Spleen (tissue), 11 donors: ENCODE measurements around the gene PSD. TPM values are rescaled to one million over a fixed set of nuclear protein-coding genes. Genes with fewer than 3 reads are reported as not detected.
A peak's percentile ranks its signal among the peaks of the same experiment; 100 is the strongest.

Experiments
- DNase-seq: peaks from one replicate; pipeline ENCODE4 v3.0.0-alpha.2; 2020
- H3K27ac ChIP-seq, 8 donors: fragments of 200-600 bp; sonication (generic) in 7 of 8; 1 replicate in 4 of 8; 2 replicates in 4 of 8; pipeline versions ENCODE4 v1.5.0 to v1.8.0; 2016 to 2021; ENCODE audit warnings: inconsistent platforms in 4 of 8, mild to moderate bottlenecking in 4 of 8, moderate library complexity in 1 of 8
- H3K27me3 ChIP-seq, 7 donors: fragments of 200-600 bp; sonication (generic) in 6 of 7; replicated peaks in 1 of 7; 1 replicate in 4 of 7; 2 replicates in 3 of 7; pipeline versions ENCODE4 v1.5.0 to v1.8.0; 2016 to 2021; ENCODE audit warnings: inconsistent platforms in 3 of 7, mild to moderate bottlenecking in 1 of 7
- H3K36me3 ChIP-seq, 6 donors: fragments of 200-600 bp; sonication (generic) in 5 of 6; 1 replicate in 4 of 6; 2 replicates in 2 of 6; pipeline versions ENCODE4 v1.5.0 to v1.8.0; 2016 to 2021; ENCODE audit warnings: inconsistent platforms in 2 of 6
- H3K4me1 ChIP-seq, 6 donors: fragments of 200-600 bp; sonication (generic) in 5 of 6; 1 replicate in 3 of 6; 2 replicates in 3 of 6; pipeline versions ENCODE4 v1.5.0 to v1.8.0; 2016 to 2021; ENCODE audit warnings: inconsistent platforms in 3 of 6
- H3K4me3 ChIP-seq, 8 donors: fragments of 200-600 bp; sonication (generic) in 7 of 8; 1 replicate in 4 of 8; 2 replicates in 4 of 8; pipeline versions ENCODE4 v1.5.0 to v1.8.0; 2016 to 2021; ENCODE audit warnings: inconsistent platforms in 4 of 8, mild to moderate bottlenecking in 4 of 8, moderate library complexity in 2 of 8
- H3K9me3 ChIP-seq, 8 donors: fragments of 200-600 bp; sonication (generic) in 7 of 8; 1 replicate in 4 of 8; 2 replicates in 4 of 8; pipeline versions ENCODE4 v1.5.0 to v1.8.0; 2016 to 2021; ENCODE audit warnings: inconsistent platforms in 4 of 8
- POLR2A ChIP-seq, 3 donors: fragments of 450-650 bp; IDR thresholded peaks; one replicate each; pipeline ENCODE4 v1.5.1; 2017; ENCODE audit warnings: antibody characterized with exemption in 3 of 3, mild to moderate bottlenecking in 1 of 3
- POLR2AphosphoS5 ChIP-seq, 3 donors: sonication (generic); formaldehyde crosslinking; IDR thresholded peaks; one replicate each; pipeline ENCODE4 v1.5.1; 2017; ENCODE audit warnings: antibody characterized with exemption in 3 of 3
- WGBS, 5 donors: extraction: QIAGEN DNeasy Blood & Tissue Kit in 3 of 5; methylation state at CpG; one replicate each; pipeline versions ENCODE4 v1.1.5 to v1.1.7; 2013 to 2018; 5-methylcytosine and 5-hydroxymethylcytosine counted together
- intact Hi-C: fragments of 100-400 bp; cut with DNase I; formaldehyde crosslinking; loops from one replicate; pipeline ENCODE4 v1.15.0; 2023; ENCODE audit warnings: low total_unique reads
- polyA plus RNA-seq, 3 donors: library from polyadenylated mRNA; stranded (reverse); fragments of 200-250 nt; gene quantifications; one replicate each; pipeline ENCODE4 v1.2.1, GENCODE V29; 2013
- total RNA-seq, 7 donors: library from RNA; depleted of rRNA in 3 of 7; stranded (reverse); fragments of >200 nt in 3 of 7; fragmentation: NEBNext Ultra II Directional in 4 of 7; extraction: Animal tissue kit (Norgen Biotek cat#: 25700) in 4 of 7; gene quantifications; one replicate each; pipeline versions ENCODE4 v1.1.0 to v1.2.1, GENCODE V29; 2016 to 2021
- TF ChIP-seq, protein P1 (sequence below), 11 experiments: fragments of 200-600 bp in 7 of 11; fragments of 450-650 bp in 4 of 11; sonication (generic) in 4 of 11; IDR thresholded peaks in 8 of 11; conservative IDR thresholded peaks in 3 of 11; 1 replicate in 7 of 11; 2 replicates in 4 of 11; pipeline versions ENCODE4 v1.4.0 to v1.8.0; 2016 to 2021; ENCODE audit warnings: antibody characterized with exemption in 11 of 11, inconsistent platforms in 4 of 11, mild to moderate bottlenecking in 1 of 11
- donor health status: healthy with polysubstance abuse.
- donor health status: DM: no; HTN: no; CAD: no; lungs with moderate emphysema.
- donor health status: DM: no; HTN: no; CAD: no.
- donor health status: Bipolar disorder and iron deficiency.
- donor health status: healthy.
- donor health status: DM: no; HTN: no; CAD: no.
- donor health status: DM: yes; HTN: yes; CAD: no.

PSD gene
- total and polyA plus RNA-seq, 10 donors, result 0.59 to 2.5 (median 1.2) TPM

DNA sequence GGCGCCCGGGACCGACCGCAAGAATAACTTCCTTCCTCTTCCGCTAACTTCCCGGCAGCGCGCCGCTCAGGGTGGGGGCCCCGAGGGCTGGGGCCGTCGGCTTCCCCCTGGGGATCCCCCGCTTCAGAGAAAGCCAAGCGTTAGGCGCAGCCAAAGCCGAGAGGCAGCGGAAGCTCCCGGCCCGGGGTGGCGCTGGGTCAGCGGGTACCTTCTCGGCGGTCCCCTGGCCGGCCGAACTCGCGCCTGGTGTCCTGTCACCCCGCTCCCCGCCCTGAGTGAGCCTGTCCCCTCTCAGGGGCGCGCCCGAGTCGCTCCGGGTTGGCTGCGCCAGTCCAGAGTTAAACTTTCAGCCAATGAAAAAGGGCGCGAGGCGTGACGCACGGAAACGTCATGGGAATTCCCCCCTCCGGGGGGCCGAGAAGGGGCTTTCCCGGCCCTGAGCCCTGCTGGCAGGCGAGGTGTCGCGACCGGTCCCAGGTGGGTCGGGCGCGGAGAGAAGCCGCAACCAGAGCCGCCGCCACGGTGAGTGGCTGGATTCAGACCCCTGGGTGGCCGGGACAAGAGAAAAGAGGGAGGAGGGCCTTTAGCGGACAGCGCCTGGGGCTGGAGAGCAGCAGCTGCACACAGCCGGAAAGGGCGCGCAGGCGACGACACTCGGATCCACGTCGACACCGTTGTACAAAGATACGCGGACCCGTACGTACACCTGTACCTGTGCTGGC lies 24.3 kb downstream of the PSD start:
- peak overlapping the region; percentile 88 to 100 (median 99) for H3K27ac ChIP-seq
- no peaks in the 10 kb centered on the region for H3K27me3 ChIP-seq
- intact Hi-C loops, result loop anchor here (10.0 kb wide), 2 partner anchors 81 to 191 kb away; no protein-coding TSS in a partner anchor
- TF ChIP-seq POLR2A (IDR thresholded peaks at IDR 0.05) (peak; percentile 66 to 79 (median 77)), POLR2AphosphoS5 (IDR thresholded peaks at IDR 0.05) (peak; percentile 94 to 96 (median 94))
- TF ChIP-seq, protein P1, sequence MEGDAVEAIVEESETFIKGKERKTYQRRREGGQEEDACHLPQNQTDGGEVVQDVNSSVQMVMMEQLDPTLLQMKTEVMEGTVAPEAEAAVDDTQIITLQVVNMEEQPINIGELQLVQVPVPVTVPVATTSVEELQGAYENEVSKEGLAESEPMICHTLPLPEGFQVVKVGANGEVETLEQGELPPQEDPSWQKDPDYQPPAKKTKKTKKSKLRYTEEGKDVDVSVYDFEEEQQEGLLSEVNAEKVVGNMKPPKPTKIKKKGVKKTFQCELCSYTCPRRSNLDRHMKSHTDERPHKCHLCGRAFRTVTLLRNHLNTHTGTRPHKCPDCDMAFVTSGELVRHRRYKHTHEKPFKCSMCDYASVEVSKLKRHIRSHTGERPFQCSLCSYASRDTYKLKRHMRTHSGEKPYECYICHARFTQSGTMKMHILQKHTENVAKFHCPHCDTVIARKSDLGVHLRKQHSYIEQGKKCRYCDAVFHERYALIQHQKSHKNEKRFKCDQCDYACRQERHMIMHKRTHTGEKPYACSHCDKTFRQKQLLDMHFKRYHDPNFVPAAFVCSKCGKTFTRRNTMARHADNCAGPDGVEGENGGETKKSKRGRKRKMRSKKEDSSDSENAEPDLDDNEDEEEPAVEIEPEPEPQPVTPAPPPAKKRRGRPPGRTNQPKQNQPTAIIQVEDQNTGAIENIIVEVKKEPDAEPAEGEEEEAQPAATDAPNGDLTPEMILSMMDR (IDR thresholded peaks at IDR 0.05 in 8 of 11, conservative IDR thresholded peaks at IDR 0.05 in 3 of 11), result peak in 9 of 11 experiments; percentile 14 to 97 (median 57)
- H3K9me3 ChIP-seq, result no peaks in the 10 kb centered on the region
- peak overlapping the region; percentile 67 to 95 (median 84) for H3K4me3 ChIP-seq
- WGBS, 5 donors, result 0 to 1% (median 0%) methylated on average over 57 to 71 of the region's 71 CpGs
- H3K36me3 ChIP-seq, result peaks cover 0 to 28% (median 24%) of the 10 kb centered on the region in 6 donors
- peaks cover 28 to 65% (median 45%) of the 10 kb centered on the region in 6 donors for H3K4me1 ChIP-seq
- peak; percentile 99 for DNase-seq

DNA sequence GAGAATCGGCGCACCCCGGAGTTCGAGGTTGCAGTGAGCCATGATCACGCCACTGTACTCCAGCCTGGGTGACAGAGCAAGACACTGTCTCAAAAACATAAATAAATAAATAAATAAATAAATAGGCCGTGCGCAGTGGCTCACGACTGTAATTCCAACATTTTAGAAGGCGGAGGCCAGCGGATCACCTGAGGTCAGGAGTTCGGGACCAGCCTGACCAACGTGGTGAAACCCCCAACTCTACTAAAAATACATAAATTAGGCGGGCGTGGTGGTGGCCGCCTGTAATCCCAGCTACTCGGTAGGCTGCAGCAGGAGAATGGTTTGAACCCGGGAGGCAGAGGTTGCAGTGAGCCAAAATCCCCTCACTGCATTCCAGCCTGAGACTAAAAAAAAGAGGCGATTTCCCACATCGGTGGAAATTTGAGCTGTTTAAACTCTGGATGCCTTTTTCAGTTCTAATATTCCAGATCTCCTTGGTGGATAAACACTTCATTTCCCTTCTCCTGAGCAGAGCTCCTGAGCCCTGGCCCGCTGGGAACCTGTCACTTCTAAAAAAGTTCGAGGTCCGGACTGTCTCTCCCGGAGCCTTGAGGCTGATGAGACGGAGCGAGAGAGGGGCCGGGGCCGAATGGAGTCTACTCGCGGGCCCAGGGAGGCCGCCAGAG lies 25.0 kb downstream of the PSD start:
- Histone ChIP-seq H3K27ac (peak overlapping the region; percentile 88 to 100 (median 99)), H3K4me3 (peak overlapping the region; percentile 67 to 95 (median 84)), H3K4me1 (peaks cover 23 to 58% (median 38%) of the 10 kb centered on the region in 6 donors), H3K36me3 (peaks cover 0 to 23% (median 21%) of the 10 kb centered on the region in 6 donors), H3K9me3 (no peaks in the 10 kb centered on the region), H3K27me3 (no peaks in the 10 kb centered on the region)
- WGBS, 5 donors, result 30 to 36% (median 34%) methylated on average over 29 to 30 of the region's 30 CpGs
- peak; percentile 82 for DNase-seq
- intact Hi-C loops, result loop anchor here (10.0 kb wide), 2 partner anchors 81 to 191 kb away; no protein-coding TSS in a partner anchor
- no peak for TF ChIP-seq POLR2AphosphoS5 (IDR thresholded peaks at IDR 0.05)
- TF ChIP-seq, protein P1 (IDR thresholded peaks at IDR 0.05 in 8 of 11, conservative IDR thresholded peaks at IDR 0.05 in 3 of 11), result peak in 9 of 11 experiments; percentile 95 to 99 (median 98)

DNA sequence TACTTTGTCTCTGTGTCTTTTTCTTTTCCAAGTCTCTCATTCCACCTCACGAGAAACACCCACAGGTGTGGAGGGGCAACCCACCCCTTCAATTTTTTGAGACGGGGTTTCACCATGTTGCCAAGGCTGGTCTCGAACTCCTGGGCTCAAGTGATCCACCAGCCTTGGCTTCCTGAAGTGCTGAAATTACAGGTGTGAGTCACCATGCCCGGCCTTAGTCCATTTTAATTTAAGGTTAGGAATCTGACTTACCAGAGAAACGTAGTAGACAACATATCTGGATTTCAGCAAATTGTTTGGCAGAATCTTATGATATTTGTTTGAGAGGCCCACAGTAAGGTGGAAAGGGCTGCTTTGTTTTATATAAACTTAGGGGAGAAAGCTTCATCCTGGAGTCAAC lies 26.3 kb downstream of the PSD start:
- 88 to 97% (median 94%) methylated on average over 5 of the region's 5 CpGs for WGBS, 5 donors
- peak; percentile 10 for DNase-seq
- intact Hi-C loops, result loop anchor here (10.0 kb wide), 2 partner anchors 82 to 192 kb away; no protein-coding TSS in a partner anchor

More for the DNA sequence above, 26.3 kb downstream of the PSD start:
- Histone ChIP-seq H3K27me3 (no peaks in the 10 kb centered on the region), H3K4me1 (peaks cover 17 to 45% (median 26%) of the 10 kb centered on the region in 6 donors), H3K36me3 (peaks cover 0 to 11% (median 9%) of the 10 kb centered on the region in 6 donors), H3K4me3 (no peak overlapping the region), H3K27ac (no peak overlapping the region), H3K9me3 (no peaks in the 10 kb centered on the region)
- TF ChIP-seq, protein P1 (IDR thresholded peaks at IDR 0.05 in 8 of 11, conservative IDR thresholded peaks at IDR 0.05 in 3 of 11), result no peak
- TF ChIP-seq POLR2A (IDR thresholded peaks at IDR 0.05) (no peak), POLR2AphosphoS5 (IDR thresholded peaks at IDR 0.05) (no peak)
